GM21447 (cell line): Measurements from ENCODE around the gene NEK10.

ENCODE experiments used
- ATAC-seq: cut with Tn5 transposase; IDR thresholded peaks from one replicate; pipeline ENCODE4 v1.9.1; 2021; ENCODE audit not compliant: unreplicated experiment

Gene NEK10

GRCh38 chr3:27193056-27193455 lies 176.1 kb downstream of the NEK10 start:
- no peak for ATAC-seq

GRCh38 chr3:27186013-27186412 lies 183.2 kb downstream of the NEK10 start:
- ATAC-seq: no peak

GRCh38 chr3:27185231-27185989 lies 183.8 kb downstream of the NEK10 start:
- no peak for ATAC-seq

- ATAC-seq: no peak
These were observed 184.9 kb downstream of the NEK10 start for GRCh38 chr3:27184261-27184660.

GRCh38 chr3:27176256-27176655 lies 192.9 kb downstream of the NEK10 start:
- no peak for ATAC-seq

GRCh38 chr3:27174530-27174929 lies 194.7 kb downstream of the NEK10 start:
- no peak for ATAC-seq

GRCh38 chr3:27171113-27171512 lies 198.1 kb downstream of the NEK10 start:
- ATAC-seq: peak; percentile 48

- no peak for ATAC-seq
These were observed 202.3 kb downstream of the NEK10 start for GRCh38 chr3:27166888-27167287.

- no peak for ATAC-seq
These were observed 203.9 kb downstream of the NEK10 start for GRCh38 chr3:27165321-27165721.

- no peak for ATAC-seq
These were observed 208.3 kb downstream of the NEK10 start for GRCh38 chr3:27160779-27161287.

- no peak for ATAC-seq
These were observed 209.0 kb downstream of the NEK10 start for GRCh38 chr3:27160146-27160545.

- no peak for ATAC-seq
These were observed 222.0 kb downstream of the NEK10 start for GRCh38 chr3:27147215-27147614.

GRCh38 chr3:27146786-27147185 lies 222.4 kb downstream of the NEK10 start:
- ATAC-seq: no peak

GRCh38 chr3:27145719-27146118 lies 223.5 kb downstream of the NEK10 start:
- no peak for ATAC-seq

GRCh38 chr3:27141668-27142067 lies 227.5 kb downstream of the NEK10 start:
- ATAC-seq: no peak

GRCh38 chr3:27138562-27138961 lies 230.6 kb downstream of the NEK10 start:
- ATAC-seq: no peak

- no peak for ATAC-seq
These were observed 231.2 kb downstream of the NEK10 start for GRCh38 chr3:27138005-27138404.

- ATAC-seq: peak; percentile 99
These were observed 234.9 kb downstream of the NEK10 start for GRCh38 chr3:27134171-27134796.

GRCh38 chr3:27133060-27133459 lies 236.1 kb downstream of the NEK10 start:
- ATAC-seq: no peak

- no peak for ATAC-seq
These were observed 238.4 kb downstream of the NEK10 start for GRCh38 chr3:27130796-27131195.

GRCh38 chr3:27127879-27128278 lies 241.3 kb downstream of the NEK10 start:
- ATAC-seq: no peak

GRCh38 chr3:27127195-27127594 lies 242.0 kb downstream of the NEK10 start:
- no peak for ATAC-seq
